ENCODE data around the gene CAPN6.

CAPN6 gene

DNA sequence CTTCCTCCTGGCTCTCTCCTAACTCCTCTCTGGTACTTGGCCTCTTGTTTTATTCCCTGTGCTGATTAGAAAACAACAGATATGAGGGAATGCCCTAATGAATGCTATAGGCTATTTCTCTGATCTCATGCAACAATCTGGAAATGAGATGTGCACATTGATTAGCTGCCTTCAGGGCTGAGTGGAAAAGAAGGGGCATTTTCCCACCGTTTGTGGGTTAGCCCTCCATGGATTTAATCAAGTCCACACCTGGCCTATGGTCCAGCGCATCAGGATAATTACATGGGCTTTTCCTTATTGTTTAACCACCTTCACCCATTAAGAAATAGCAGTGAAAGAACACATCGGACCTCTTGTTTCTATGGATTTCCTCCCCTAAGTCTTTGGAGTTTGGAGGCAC is 70.0 kb downstream of the CAPN6 start:
- no peak for DNase-seq (ENCODE audit: low read depth)

DNA sequence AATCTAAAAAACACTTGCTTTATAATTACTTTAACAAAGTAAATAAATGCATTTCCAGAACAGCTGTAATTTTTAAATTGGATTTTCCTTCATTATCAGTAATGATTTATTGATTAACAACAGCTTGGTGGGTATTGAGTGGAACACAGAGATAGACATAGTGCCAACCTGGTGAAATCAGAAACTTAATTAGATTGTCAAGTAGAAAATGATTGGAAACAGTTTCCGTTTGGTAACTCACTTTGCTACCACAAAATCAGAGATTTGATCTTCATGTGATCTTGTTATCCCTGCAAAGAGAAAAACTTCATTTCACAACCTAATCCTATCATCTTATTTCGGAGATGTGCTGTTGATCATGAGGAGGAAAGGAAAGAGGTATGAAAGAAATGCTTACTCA is 70.8 kb downstream of the CAPN6 start:
- DNase-seq (ENCODE audit: low read depth), result no peak

Measured in GM04503 (cell line).